ENCODE data around the gene LDLRAD3.

DNA sequence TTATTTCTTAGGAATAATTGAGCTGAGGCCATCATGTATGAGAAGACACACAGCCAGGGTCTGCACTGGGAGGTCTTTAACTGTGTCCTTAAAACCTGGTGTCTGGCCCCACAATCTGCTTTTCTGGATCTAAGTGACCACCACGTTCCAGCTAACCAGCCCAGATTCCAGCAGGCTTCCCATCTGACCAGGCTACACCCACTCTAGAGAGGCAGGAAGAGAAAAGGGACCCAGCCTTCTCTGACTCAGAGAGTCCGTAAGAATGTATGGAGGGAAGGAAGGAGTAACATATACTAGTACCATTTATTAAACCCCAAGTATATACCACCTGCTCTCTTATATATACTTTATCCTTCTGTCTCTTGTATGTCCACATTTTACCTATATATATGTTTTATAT lies 80.1 kb downstream of the LDLRAD3 start:
- TF ChIP-seq EZH2phosphoT487 (IDR thresholded peaks at IDR 0.05; ENCODE audit: borderline replicate concordance, low read length) (no peak), EZH2 (IDR thresholded peaks at IDR 0.05; ENCODE audit: low read length, unreplicated experiment) (no peak)
- TF ChIP-seq, protein P1, sequence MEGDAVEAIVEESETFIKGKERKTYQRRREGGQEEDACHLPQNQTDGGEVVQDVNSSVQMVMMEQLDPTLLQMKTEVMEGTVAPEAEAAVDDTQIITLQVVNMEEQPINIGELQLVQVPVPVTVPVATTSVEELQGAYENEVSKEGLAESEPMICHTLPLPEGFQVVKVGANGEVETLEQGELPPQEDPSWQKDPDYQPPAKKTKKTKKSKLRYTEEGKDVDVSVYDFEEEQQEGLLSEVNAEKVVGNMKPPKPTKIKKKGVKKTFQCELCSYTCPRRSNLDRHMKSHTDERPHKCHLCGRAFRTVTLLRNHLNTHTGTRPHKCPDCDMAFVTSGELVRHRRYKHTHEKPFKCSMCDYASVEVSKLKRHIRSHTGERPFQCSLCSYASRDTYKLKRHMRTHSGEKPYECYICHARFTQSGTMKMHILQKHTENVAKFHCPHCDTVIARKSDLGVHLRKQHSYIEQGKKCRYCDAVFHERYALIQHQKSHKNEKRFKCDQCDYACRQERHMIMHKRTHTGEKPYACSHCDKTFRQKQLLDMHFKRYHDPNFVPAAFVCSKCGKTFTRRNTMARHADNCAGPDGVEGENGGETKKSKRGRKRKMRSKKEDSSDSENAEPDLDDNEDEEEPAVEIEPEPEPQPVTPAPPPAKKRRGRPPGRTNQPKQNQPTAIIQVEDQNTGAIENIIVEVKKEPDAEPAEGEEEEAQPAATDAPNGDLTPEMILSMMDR (conservative IDR thresholded peaks at IDR 0.05; ENCODE audit: low read depth, low read length), result no peak

All from PC-3 (cell line).